ENCODE measurements around the gene TSPAN16. TPM values are rescaled to one million over a fixed set of nuclear protein-coding genes. Genes with fewer than 3 reads are reported as not detected.

Gene TSPAN16
- total RNA-seq, 3 donors from 2014 or later (not counting 1 experiment from before 2014, with no cell fraction given): not detected

- intact Hi-C loops (cut with micrococcal nuclease): no loop called here
- Histone ChIP-seq H3K27me3 (ENCODE audit: control insufficient read depth, insufficient read depth, low read length) (no peaks in the 10 kb centered on the region), H3K27ac (ENCODE audit: low read length) (no peak overlapping the region), H3K4me3 (ENCODE audit: low read length) (no peak overlapping the region), H3K9me3 (ENCODE audit: control insufficient read depth, insufficient read depth, low read length) (no peaks in the 10 kb centered on the region), H3K4me1 (ENCODE audit: control insufficient read depth, insufficient read depth, low read length) (no peaks in the 10 kb centered on the region), H3K36me3 (ENCODE audit: control insufficient read depth, insufficient read depth, low read length) (no peaks in the 10 kb centered on the region)
- Mint-ChIP-seq H3K4me1 (no peaks in the 10 kb centered on the region), H3K36me3 (no peaks in the 10 kb centered on the region), H3K9me3 (no peaks in the 10 kb centered on the region), H3K4me3 (no peak overlapping the region), H3K27me3 (ENCODE audit: low read depth in 2 of 2) (no peaks in the 10 kb centered on the region), H3K27ac (no peak overlapping the region)
- TF ChIP-seq CTCF (IDR thresholded peaks at IDR 0.05): no peak
- no peak for ATAC-seq
- DNase-seq: no peak
- WGBS (ENCODE audit: insufficient coverage): 95% methylated on average over 34 of the region's 35 CpGs
Measured at GRCh38 chr19:11361771-11362731, 66.1 kb downstream of the TSPAN16 start.

- WGBS (ENCODE audit: insufficient coverage): 96% methylated on average over 10 of the region's 10 CpGs
- H3K27ac Mint-ChIP-seq: no peak overlapping the region
- no peak for ATAC-seq
- Histone ChIP-seq H3K36me3 (ENCODE audit: control insufficient read depth, insufficient read depth, low read length) (peaks cover 2% of the 10 kb centered on the region), H3K4me1 (ENCODE audit: control insufficient read depth, insufficient read depth, low read length) (no peaks in the 10 kb centered on the region), H3K27ac (ENCODE audit: low read length) (no peak overlapping the region), H3K27me3 (ENCODE audit: control insufficient read depth, insufficient read depth, low read length) (no peaks in the 10 kb centered on the region), H3K9me3 (ENCODE audit: control insufficient read depth, insufficient read depth, low read length) (no peaks in the 10 kb centered on the region), H3K4me3 (ENCODE audit: low read length) (no peak overlapping the region)
- intact Hi-C loops (cut with micrococcal nuclease): no loop called here
- H3K27me3 Mint-ChIP-seq (ENCODE audit: low read depth in 2 of 2): no peaks in the 10 kb centered on the region
- DNase-seq: no peak
- TF ChIP-seq CTCF (IDR thresholded peaks at IDR 0.05): no peak
- H3K36me3 Mint-ChIP-seq: no peaks in the 10 kb centered on the region
- H3K4me1 Mint-ChIP-seq: no peaks in the 10 kb centered on the region
- H3K9me3 Mint-ChIP-seq: no peaks in the 10 kb centered on the region
- H3K4me3 Mint-ChIP-seq: no peak overlapping the region
Measured at GRCh38 chr19:11363881-11364280, 67.9 kb downstream of the TSPAN16 start.

- peaks cover 2% of the 10 kb centered on the region for H3K36me3 ChIP-seq (ENCODE audit: control insufficient read depth, insufficient read depth, low read length)
- Mint-ChIP-seq H3K27me3 (ENCODE audit: low read depth in 2 of 2) (no peaks in the 10 kb centered on the region), H3K4me1 (no peaks in the 10 kb centered on the region), H3K27ac (no peak overlapping the region), H3K36me3 (no peaks in the 10 kb centered on the region), H3K9me3 (no peaks in the 10 kb centered on the region), H3K4me3 (no peak overlapping the region)
- WGBS (ENCODE audit: insufficient coverage): 94% methylated on average over 28 of the region's 28 CpGs
- H3K4me3 ChIP-seq (ENCODE audit: low read length): no peak overlapping the region
- no peaks in the 10 kb centered on the region for H3K27me3 ChIP-seq (ENCODE audit: control insufficient read depth, insufficient read depth, low read length)
- no peak overlapping the region for H3K27ac ChIP-seq (ENCODE audit: low read length)
- no peaks in the 10 kb centered on the region for H3K4me1 ChIP-seq (ENCODE audit: control insufficient read depth, insufficient read depth, low read length)
- no peak for ATAC-seq
- no peak for TF ChIP-seq CTCF (IDR thresholded peaks at IDR 0.05)
- no peaks in the 10 kb centered on the region for H3K9me3 ChIP-seq (ENCODE audit: control insufficient read depth, insufficient read depth, low read length)
- DNase-seq: no peak
- intact Hi-C loops (cut with micrococcal nuclease): no loop called here
Measured at GRCh38 chr19:11364296-11364904, 68.4 kb downstream of the TSPAN16 start.

All from natural killer cell (primary cell).